HG02870 (cell line): ENCODE results near the gene AAK1.

Experiments
- ATAC-seq: cut with Tn5 transposase; IDR thresholded peaks from one replicate; pipeline ENCODE4 v1.9.1; 2021; ENCODE audit warnings: mild to moderate bottlenecking, moderate library complexity; ENCODE audit not compliant: unreplicated experiment

Gene AAK1

GRCh38 chr2:69501301-69501700 is 142.2 kb downstream of the AAK1 start:
- no peak for ATAC-seq

GRCh38 chr2:69499966-69500365 is 143.6 kb downstream of the AAK1 start:
- no peak for ATAC-seq

- no peak for ATAC-seq
Measured at GRCh38 chr2:69499242-69499641, 144.3 kb downstream of the AAK1 start.

GRCh38 chr2:69495861-69496260 is 147.7 kb downstream of the AAK1 start:
- ATAC-seq, result no peak

- ATAC-seq, result no peak
Measured at GRCh38 chr2:69495008-69495407, 148.5 kb downstream of the AAK1 start.

DNA sequence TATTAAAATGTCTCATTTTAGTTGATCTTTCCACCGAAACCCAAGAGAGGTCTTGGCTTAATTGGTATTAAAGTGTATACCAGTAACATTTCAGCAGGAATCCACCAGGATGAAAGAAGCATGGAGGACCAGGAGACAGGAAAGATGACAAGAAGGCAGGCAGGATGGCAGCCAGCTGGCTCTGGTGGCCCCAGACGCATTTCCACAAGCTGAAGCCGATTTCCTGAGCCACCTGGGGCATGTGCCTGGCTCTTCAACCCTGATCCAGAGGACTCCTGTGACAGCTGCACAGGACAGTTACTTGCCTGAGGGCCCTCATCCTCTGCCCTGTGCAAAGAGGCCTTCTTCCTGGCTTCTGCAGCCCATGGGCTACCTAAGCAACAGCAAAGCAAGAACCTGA is 149.4 kb downstream of the AAK1 start:
- ATAC-seq, result no peak

DNA sequence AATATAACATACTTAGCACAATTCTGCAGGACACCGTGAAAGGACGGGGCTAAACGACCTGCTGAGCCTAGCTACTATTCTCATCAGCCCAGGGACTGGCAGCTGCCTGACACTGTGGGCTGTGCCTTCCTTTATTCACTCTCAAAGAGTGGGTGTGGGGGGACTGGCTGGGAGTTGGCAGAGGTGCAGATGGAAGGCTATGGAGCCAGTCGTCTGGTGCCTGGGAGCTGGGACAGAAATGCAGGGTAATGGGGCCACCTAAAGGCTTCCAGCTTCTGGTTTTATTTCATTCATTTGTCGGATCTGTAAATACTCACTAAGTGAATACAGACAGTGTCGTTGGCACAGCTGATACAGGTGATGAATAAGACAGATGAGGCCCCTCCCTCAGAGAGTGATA is 150.3 kb downstream of the AAK1 start:
- ATAC-seq, result no peak

- no peak for ATAC-seq
Measured at GRCh38 chr2:69491864-69492263, 151.7 kb downstream of the AAK1 start.

DNA sequence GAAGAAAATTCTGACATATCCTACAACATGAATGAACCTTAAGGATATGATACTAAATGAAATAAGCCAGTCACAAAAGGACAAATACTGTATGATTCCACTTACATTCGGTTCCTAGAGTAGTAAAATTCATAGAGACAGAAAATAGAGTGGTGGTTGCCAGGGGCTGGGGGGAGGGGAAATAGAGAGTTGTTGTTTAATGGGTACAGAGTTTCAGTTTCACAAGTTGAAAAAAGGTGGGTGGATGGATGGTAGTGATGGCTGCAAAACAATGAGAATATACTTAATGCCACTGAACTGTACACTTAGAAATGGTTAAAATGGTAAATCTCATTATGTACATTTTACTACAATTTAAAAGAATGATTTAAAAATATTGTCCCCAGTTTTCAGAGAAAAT is 153.1 kb downstream of the AAK1 start:
- ATAC-seq, result no peak

DNA sequence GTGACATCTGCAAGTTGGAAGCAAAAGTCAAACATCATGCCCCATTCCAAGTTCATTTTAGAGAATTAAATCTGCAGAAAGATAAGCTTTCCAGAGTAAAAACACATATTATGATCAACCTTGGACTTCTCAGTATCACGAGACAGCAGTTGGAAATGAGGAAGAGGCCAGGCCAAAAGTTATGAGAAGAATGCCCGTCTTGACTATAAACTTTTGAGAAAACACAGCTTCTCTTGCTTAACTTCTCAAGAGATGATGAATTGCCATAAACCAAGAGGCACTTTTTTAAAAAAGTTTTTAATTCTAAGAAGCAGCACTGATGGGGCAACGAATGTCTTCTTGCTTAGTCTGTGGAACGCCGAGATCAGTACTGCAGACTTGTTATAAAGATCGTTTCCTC is 153.7 kb downstream of the AAK1 start:
- ATAC-seq, result no peak

- ATAC-seq, result no peak
Measured at GRCh38 chr2:69483696-69484095, 159.8 kb downstream of the AAK1 start.

DNA sequence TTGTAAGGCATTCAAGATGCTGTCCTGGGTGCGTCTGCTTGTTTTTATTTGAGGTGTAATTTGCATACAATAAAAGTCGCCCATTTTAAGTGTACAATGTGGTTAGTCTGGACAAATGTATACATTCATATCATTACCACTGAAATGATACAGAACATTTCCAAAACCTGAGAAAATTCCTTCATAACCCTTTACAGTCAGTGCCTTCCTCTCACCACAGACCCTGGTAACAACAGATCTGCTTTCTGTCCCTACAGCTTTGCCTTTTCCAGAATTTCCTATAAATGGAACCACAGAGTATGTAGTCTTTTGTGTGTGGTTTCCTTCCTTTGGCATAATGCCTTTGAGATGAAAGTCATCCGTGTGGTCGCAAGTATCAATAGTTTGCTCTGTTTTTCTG is 160.5 kb downstream of the AAK1 start:
- ATAC-seq, result no peak

GRCh38 chr2:69482471-69482870 is 161.1 kb downstream of the AAK1 start:
- no peak for ATAC-seq

GRCh38 chr2:69481421-69481820 is 162.1 kb downstream of the AAK1 start:
- ATAC-seq, result no peak

GRCh38 chr2:69477627-69478026 is 165.9 kb downstream of the AAK1 start:
- ATAC-seq, result no peak

DNA sequence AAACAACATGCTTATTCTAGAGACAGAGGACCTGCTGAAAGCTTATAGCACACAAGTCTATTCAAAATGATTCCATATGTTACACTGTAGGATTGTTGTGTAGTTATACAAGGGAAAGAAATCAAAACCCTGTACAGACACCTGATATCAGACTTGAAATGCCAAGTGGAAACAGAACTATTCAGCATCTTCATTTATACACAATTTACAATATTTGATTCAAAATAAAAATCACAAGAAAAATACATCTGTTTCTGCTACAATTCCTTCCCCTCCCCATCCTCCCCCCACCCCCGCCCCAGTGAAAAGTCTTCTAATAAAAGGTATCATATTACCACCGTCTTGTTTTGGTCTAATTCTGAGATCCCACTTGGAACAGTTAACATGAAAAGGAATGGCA is 168.9 kb downstream of the AAK1 start:
- no peak for ATAC-seq

- ATAC-seq, result no peak
Measured at GRCh38 chr2:69471793-69472192, 171.7 kb downstream of the AAK1 start.

GRCh38 chr2:69470911-69471310 is 172.6 kb downstream of the AAK1 start:
- ATAC-seq, result no peak

DNA sequence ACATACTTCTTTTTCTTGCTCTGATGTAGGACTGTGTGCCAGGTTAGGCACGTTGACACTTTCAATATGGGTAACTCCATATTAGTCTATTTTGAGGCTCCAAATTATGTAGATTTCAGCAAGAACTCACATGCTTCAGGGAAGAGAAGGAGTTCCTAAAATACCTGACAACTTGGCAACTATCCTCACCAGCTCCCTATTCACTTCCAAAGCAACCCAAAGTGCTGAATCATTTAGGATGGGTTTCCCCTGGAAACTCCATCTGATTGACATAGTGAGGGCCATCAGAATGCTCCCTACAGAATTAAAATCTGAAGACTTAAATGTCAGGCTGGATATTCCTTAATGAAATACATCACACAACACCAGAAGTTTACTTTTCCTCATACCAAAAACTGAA is 173.8 kb downstream of the AAK1 start:
- no peak for ATAC-seq

DNA sequence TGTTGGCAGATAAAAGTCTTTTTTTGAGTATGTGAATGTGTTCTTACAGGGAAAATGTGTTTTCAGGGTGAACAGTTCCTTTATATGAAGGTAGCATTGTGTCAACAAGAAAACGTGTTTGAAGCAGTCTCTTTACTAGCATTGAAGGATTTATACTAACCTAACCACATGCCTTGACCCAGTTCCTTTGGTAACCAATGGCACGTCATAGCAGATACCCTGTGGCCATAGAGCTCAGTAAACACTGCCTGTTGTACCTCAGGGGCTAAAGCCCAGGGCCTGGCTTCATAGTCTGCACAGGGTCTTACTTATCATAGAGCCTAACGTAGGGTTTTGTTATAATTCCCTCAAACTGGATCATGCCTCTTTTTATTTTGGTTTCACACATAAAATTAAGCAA is 174.2 kb downstream of the AAK1 start:
- ATAC-seq, result no peak

- no peak for ATAC-seq
Measured at GRCh38 chr2:69466728-69467127, 176.8 kb downstream of the AAK1 start.

DNA sequence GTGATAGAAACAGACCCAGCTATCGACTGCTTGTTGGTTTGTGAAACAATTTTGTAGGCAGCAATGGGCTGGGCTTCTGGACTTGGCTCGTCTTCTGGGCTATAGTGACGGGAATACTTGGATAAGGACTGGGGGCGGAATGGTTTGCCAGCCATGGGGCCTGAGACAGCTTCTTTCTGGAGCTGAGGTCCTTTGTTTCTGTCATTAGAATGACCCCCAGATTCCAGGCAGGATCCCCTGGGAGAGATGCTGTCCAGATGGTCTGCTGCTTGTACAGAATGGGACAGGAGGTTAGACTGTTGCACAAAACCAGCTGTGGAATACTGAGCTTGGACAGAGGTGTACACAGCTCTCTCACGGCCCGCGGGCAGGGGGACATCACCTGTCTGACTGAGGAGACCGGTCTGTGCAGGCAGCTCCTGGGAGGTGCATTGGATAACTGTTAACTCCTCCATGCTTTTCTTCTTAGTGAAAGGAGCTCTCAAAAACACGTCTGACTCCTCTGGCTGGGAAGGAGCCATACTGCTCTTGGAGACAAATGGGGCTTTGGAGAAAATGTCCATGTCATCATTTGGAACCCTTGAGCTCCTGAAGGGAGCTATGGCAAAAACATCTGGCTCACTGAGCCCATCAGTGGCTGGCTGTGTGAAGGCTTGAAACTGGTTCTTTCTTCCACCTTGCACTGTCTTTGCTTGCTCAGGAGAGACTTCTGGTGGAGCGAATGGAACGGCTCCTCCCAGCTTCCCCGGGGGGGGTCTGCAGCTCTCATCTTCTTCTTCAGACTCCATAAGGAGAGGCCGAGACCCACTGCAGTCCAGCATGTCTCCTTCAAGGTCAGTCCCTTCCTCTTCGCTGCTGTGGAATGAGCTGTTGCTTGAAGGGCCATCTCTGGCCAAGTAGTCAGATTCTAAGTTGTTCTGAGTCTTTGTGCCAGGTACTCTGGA is 177.8 kb downstream of the AAK1 start:
- ATAC-seq, result no peak

- no peak for ATAC-seq
Measured at GRCh38 chr2:69464575-69464974, 179.0 kb downstream of the AAK1 start.
